HG03066 (cell line): ENCODE results near the gene NLRP3.
A peak's percentile ranks its signal among the peaks of the same experiment; 100 is the strongest.
"Not testable (repeated sequence)": the region's sequence is repeated elsewhere in the genome, so short reads cannot be mapped to it uniquely, and the experiment has no call there.

Experiments used
- ATAC-seq: cut with Tn5 transposase; IDR thresholded peaks from one replicate; pipeline ENCODE4 v1.9.1; 2021; ENCODE audit warnings: low read depth; ENCODE audit not compliant: unreplicated experiment

Gene NLRP3

DNA sequence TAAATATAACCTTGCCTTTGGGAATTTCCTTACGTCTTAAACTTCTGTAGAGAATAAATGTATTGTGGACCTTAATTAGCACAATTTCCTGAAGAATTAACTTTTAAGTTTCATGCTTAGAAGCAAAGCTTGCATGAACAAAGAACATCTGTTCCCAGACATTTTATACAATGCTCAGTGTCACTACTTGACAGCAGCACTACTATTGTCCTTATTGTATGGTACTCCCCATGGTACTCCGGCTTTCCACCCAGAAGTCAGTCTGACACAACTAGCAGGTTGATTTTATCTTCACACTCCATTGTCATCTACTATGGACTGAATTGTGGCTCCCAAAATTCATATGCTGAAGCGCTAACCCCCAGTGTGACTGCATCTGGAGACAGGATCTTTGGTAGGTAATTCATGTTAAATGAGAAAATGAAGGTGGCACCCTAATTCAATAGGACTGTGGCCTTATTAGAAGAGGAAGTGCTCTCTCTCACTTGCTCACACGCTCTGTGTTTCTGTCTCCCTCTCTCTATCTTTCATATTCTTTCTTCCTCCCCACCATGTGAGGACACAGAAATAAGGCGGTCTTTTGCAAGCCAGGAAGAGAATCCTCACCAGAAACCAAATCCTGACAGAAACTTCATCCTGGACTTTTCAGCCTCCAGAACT, 52.6 kb downstream of the NLRP3 start:
- ATAC-seq: no peak

- no peak for ATAC-seq
These were observed 53.2 kb downstream of the NLRP3 start for GRCh38 chr1:247469141-247469535.

- ATAC-seq: not testable (repeated sequence)
These were observed 55.0 kb downstream of the NLRP3 start for GRCh38 chr1:247470942-247471429.

DNA sequence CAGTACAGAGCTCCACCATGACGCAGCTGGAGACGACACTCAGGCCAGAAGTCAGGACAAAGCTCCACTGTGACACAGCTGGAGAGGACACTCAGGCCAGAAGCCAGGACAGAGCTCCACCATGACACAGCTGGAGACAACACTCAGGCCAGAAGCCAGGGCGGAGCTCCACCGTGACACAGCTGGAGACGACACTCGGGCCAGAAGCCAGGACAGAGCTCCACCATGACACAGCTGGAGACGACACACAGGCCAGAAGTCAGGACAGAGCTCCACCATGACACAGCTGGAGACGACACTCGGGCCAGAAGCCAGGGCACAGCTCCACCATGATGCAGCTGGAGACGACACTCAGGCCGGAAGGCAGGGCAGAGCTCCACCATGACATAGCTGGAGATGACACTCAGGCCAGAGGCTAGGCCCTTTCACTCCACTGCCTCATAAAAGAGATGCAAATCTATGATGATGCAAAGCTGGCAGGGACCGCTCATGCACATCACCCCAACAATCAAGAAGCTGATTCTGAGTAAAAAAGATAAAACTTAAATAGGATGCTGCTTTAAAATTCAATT, 55.6 kb downstream of the NLRP3 start:
- no peak for ATAC-seq

GRCh38 chr1:247472035-247472434, 56.1 kb downstream of the NLRP3 start:
- no peak for ATAC-seq

DNA sequence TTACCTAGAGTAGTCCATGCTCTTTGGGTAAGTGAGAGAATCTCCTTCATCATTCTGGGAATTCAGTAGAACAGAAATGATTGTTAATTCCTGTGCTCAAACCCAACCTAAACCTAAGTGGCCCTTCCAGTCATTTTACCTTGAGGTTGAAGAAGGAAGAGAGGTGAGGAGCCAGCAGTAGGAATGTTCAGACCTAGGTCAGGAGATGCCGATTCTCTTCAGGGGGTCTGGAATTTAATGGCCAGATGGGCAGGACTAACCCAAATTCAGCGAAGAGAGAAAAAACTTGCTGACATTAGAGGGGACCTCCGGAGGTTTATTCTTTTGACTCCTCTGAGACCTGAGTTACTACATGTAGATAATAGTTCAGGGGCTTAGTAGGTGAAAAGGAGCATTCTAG, 58.4 kb downstream of the NLRP3 start:
- ATAC-seq: no peak

- ATAC-seq: no peak
These were observed 59.8 kb downstream of the NLRP3 start for GRCh38 chr1:247475793-247476192.

DNA sequence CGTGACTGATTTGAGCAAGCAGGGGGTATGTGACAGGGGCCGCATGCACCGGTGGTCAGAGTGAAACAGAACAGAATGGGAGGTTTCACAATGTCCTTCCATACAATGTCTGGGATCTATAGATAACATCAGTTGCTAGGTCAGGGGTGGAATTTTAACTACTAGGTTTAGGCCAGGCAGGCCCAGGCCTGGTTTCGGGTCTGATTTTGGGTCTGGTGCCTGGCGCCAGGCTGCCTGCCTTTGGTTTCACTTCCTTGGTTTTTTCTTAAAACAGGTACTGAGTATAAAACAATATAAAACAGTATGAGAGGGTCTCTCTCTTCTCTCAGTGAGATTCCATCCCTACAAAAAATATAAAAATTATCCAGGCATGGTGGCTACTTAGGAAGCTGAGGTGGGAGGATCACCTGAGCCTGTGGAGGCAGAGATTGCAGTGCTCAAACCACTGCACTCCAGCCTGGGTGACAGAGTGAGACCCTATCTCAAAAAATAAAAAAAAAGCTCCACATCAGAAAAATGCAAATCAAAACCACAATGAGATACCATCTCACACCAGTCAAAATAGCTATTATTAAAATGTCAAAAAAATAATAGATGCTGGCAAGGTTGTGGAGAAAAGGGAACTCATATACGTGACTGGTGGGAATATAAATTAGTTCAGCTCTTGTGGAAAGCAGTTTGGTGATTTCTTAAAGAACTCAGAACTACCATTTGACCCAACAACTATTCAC, 60.5 kb downstream of the NLRP3 start:
- not testable (repeated sequence) for ATAC-seq

DNA sequence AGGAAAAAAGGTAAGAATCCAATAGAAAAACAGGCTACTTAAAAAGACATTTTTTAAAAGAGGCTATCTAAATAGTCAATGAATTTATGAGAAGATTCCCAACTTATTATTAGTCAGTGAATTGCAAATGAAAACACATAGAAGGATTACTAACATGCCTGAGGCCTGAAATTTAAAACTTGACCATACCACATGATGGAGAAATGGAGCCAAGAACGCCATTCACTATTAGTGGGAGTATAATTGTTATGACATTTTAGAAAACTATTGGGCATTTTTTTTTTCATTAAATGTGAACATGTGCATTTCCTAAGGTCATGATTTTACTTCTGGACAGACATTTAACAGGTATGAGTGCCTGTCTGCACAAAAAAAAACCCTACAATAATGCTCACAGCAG, 66.8 kb downstream of the NLRP3 start:
- ATAC-seq: no peak

GRCh38 chr1:247487057-247487456, 71.1 kb downstream of the NLRP3 start:
- ATAC-seq: peak; percentile 57

DNA sequence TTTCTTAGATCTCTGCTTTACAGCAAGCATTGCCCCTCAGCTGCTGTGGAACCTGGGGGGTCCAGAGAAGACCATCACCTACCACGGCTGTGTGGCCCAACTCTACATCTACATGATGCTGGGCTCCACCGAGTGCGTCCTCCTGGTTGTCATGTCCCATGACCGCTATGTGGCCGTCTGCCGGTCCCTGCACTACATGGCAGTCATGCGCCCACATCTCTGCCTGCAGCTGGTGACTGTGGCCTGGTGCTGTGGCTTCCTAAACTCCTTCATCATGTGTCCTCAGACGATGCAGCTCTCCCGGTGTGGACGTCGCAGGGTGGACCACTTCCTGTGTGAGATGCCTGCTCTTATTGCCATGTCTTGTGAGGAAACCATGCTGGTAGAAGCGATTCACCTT, 75.4 kb downstream of the NLRP3 start:
- no peak for ATAC-seq

- ATAC-seq: no peak
These were observed 77.1 kb downstream of the NLRP3 start for GRCh38 chr1:247493106-247493505.

GRCh38 chr1:247494767-247495166, 78.8 kb downstream of the NLRP3 start:
- ATAC-seq: no peak

DNA sequence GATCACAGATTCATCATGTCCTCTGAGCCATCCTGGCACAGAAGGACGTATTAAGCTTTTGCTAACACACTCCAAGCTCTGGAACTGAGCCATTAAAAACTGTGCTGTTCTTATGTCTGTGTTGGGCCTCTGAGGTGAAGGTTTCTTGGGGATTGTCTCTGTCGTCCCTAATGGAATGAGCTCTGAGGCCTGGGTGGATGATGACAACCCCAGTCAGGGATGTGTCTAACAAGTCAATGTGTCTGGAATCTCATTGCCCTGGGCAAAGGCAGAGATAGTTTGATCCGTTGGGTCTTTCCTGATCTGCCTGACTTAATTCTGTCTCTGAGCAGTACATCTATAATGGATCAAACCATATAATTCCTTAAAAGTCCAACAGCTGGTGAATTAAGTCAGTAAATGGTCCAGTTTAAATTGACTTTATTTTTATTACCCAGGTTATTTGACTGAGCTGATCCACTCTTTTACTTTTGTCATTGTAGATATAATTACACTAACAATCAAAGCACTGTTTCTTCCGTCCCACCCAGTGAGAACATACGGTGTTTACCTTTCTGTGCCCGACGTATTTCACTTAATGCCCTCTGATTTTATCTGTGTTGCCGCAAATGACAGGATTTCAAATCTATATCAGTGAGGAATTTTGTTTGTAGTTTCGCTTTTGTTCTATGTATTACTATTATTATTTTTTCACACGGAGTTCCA, 80.8 kb downstream of the NLRP3 start:
- ATAC-seq: no peak
